Measurements from ENCODE around the gene MACROD2. TPM values are rescaled to one million over a fixed set of nuclear protein-coding genes. Genes with fewer than 3 reads are reported as not detected.

Gene MACROD2
- total RNA-seq, 4 donors from 2014 or later, result 2.1 to 28.1 (median 12.6) TPM

DNA sequence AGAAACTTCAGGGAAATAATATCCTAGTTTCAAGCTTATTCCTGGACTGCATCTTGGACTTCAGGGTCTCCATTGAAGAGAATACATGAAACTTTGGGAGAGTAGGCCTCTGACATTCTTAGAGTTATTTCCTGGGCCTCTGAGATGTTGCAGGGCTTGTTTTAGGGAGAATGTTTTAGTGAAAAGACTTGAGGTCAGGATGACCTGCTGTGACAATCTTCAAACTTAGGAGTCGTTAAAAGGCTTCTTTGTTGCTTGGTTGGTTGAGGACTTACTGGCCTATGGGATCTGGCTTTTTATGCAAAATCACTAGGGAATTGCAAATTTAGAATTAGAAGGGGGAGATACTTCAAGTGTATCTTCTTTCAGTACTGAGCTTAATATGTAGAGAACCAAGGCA, 955.3 kb downstream of the MACROD2 start:
- Histone ChIP-seq H3K27me3 (no peaks in the 10 kb centered on the region), H3K4me1 (no peaks in the 10 kb centered on the region), H3K27ac (peak overlapping the region; percentile 78 to 81), H3K4me3 (no peak overlapping the region), H3K9me3 (no peaks in the 10 kb centered on the region), H3K36me3 (no peaks in the 10 kb centered on the region)
- no peak for TF ChIP-seq CTCF (IDR thresholded peaks at IDR 0.05)
- TF ChIP-seq POLR2A (IDR thresholded peaks at IDR 0.05), result no peak
- DNase-seq, result peak in 1 of 2 donors; percentile 34
- intact Hi-C loops (cut with DNase I; ENCODE audit: low total_unique reads), result no loop called here

- no peaks in the 10 kb centered on the region for H3K4me1 ChIP-seq
- intact Hi-C loops (cut with DNase I; ENCODE audit: low total_unique reads), result no loop called here
- H3K4me3 ChIP-seq, result no peak overlapping the region
- H3K9me3 ChIP-seq, result no peaks in the 10 kb centered on the region
- H3K36me3 ChIP-seq, result no peaks in the 10 kb centered on the region
- no peak for DNase-seq
- TF ChIP-seq CTCF (IDR thresholded peaks at IDR 0.05) (no peak), POLR2A (IDR thresholded peaks at IDR 0.05) (no peak)
- H3K27me3 ChIP-seq, result no peaks in the 10 kb centered on the region
- H3K27ac ChIP-seq, result peak overlapping the region; percentile 78 to 81
Observed at GRCh38 chr20:14951105-14951504, 955.8 kb downstream of the MACROD2 start.

DNA sequence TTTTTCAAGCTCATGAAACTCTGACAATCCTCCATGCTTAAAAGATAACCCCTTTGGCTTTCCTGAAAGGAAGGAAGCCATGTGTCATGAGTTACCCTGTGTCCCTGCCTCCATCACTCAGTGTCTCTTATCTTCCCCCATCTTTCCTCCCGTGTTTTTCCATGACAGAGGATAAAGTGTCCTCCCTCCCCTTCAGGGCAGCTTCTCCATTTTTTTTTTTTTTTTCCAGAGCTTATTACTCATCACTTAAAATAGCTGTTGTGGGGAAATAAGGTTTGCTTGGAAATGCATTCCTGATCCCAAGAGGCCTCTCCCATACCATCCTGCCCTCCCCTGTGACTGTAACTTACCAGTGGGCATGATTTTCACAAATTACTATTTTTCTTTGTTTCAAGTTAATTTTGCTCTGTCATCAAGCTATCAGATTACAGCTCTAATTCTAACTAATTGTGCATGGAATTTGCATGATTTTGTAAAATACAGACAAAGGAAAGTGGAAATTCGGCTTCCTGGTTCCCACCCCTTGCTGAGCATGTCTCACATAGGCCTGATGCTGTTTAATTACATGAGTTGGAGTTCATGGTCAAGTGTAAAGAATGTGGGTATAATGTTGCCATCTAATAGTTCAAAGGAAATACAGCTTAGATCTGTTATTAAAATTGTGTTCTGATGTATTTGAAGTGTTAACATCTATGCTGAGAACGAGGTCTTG, 956.5 kb downstream of the MACROD2 start:
- Histone ChIP-seq H3K36me3 (no peaks in the 10 kb centered on the region), H3K4me1 (no peaks in the 10 kb centered on the region), H3K9me3 (no peaks in the 10 kb centered on the region), H3K27ac (peak overlapping the region; percentile 78 to 81), H3K27me3 (no peaks in the 10 kb centered on the region), H3K4me3 (no peak overlapping the region)
- DNase-seq, result peak in 1 of 2 donors; percentile 51
- no peak for TF ChIP-seq CTCF (IDR thresholded peaks at IDR 0.05)
- no peak for TF ChIP-seq POLR2A (IDR thresholded peaks at IDR 0.05)
- intact Hi-C loops (cut with DNase I; ENCODE audit: low total_unique reads), result no loop called here

GRCh38 chr20:14953736-14954135, 958.4 kb downstream of the MACROD2 start:
- intact Hi-C loops (cut with DNase I; ENCODE audit: low total_unique reads), result no loop called here
- Histone ChIP-seq H3K36me3 (no peaks in the 10 kb centered on the region), H3K9me3 (no peaks in the 10 kb centered on the region), H3K27me3 (no peaks in the 10 kb centered on the region), H3K4me1 (no peaks in the 10 kb centered on the region), H3K4me3 (no peak overlapping the region), H3K27ac (peak overlapping the region; percentile 78 to 81)
- no peak for DNase-seq
- TF ChIP-seq CTCF (IDR thresholded peaks at IDR 0.05) (no peak), POLR2A (IDR thresholded peaks at IDR 0.05) (no peak)

DNA sequence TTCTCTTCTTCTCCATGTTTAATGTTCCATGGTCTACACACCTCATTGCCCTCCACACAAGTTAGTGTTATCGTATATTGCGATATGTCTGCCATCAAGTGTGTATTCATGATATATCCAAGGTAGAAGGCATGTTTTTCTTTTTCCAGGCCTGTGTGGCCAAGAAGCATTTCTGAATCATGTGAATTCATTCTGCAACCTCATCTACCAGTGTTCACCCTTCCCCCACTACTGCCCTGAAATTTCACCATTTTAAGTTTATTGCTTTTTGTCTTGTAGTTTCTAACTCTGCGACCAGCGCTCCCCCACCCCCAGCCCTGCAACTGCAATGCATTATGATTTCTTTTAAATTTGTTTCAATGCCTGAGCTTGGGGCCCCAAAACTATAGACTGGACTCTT, 960.1 kb downstream of the MACROD2 start:
- intact Hi-C loops (cut with DNase I; ENCODE audit: low total_unique reads), result no loop called here
- TF ChIP-seq POLR2A (IDR thresholded peaks at IDR 0.05), result no peak
- TF ChIP-seq CTCF (IDR thresholded peaks at IDR 0.05), result no peak
- Histone ChIP-seq H3K4me3 (no peak overlapping the region), H3K36me3 (no peaks in the 10 kb centered on the region), H3K27ac (no peak overlapping the region), H3K4me1 (no peaks in the 10 kb centered on the region), H3K9me3 (no peaks in the 10 kb centered on the region), H3K27me3 (no peaks in the 10 kb centered on the region)
- no peak for DNase-seq

Measured in uterus (tissue), 4 donors.